Measurements from ENCODE around the gene WDR20. TPM values are rescaled to one million over a fixed set of nuclear protein-coding genes. Genes with fewer than 3 reads are reported as not detected.
A peak's percentile ranks its signal among the peaks of the same experiment; 100 is the strongest.

The WDR20 gene
- total and polyA plus RNA-seq, 2 of the 8 experiments (the other 6 are each of a cell fraction or from before 2014, with no cell fraction given) = 11.2 to 26.7 TPM

DNA sequence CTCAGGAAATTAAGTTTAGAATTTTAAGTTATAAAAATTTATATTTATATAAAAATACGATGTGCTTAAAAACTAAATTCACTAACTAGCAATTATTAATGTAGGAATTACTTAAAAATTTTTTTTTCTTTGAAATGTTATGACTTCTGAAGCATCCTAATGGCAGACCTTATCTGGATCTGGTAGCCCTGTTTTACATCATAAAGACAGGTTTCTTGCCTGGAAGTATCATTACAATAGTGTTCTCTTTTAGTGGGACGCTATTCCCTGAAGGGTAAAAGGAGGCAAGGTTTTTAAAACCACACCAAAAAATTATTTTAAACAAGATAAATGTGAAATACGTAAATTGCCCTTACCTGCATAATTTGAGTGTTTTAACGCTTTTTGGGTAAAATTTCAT, 2.1 kb downstream of the WDR20 start:
- Histone ChIP-seq H3K4me1 (replicated peaks in 1 of 4; ENCODE audit: control insufficient read depth in 3 of 4, insufficient read depth in 4 of 4, low read length in 3 of 4) (peaks cover 0 to 12% (median 2%) of the 10 kb centered on the region in 4 experiments; a peak in 4 of 7 replicates), H2BK5ac (ENCODE audit: low read depth, low read length) (no peak overlapping the region), H2AFZ (ENCODE audit: low read length) (no peak overlapping the region), H3K14ac (ENCODE audit: insufficient read length) (no peak overlapping the region), H3K56ac (replicated peaks; ENCODE audit: insufficient read length, low read depth, low read length) (no peak overlapping the region), H3K23me2 (ENCODE audit: low read depth, low read length) (no peaks in the 10 kb centered on the region; the same call in 1 of the 2 replicates), H4K91ac (replicated peaks; ENCODE audit: insufficient read length, low read length) (no peak overlapping the region), H4K8ac (ENCODE audit: extremely low read depth, insufficient read depth, low read length) (no peak overlapping the region), H3K79me1 (ENCODE audit: low read depth, low read length) (peaks cover 12% of the 10 kb centered on the region), H3K36me3 (ENCODE audit: control insufficient read depth in 2 of 4, insufficient read depth in 4 of 4, low read length in 3 of 4) (peaks cover 0 to 3% (median 0%) of the 10 kb centered on the region in 4 experiments; a peak in 1 of 8 replicates), H3K9ac (replicated peaks in 1 of 4; ENCODE audit: extremely low read depth in 1 of 4, low read depth in 3 of 4, low read length in 3 of 4) (no peak overlapping the region), H3K4ac (replicated peaks; ENCODE audit: insufficient read length, low read depth, low read length) (no peak overlapping the region), H2BK15ac (ENCODE audit: low read length) (no peak overlapping the region), H3K79me2 (ENCODE audit: control insufficient read depth in 1 of 2, insufficient read depth in 2 of 2, low read length in 2 of 2) (peaks cover 9 to 76% of the 10 kb centered on the region in 2 experiments), H3K23ac (ENCODE audit: insufficient read length) (no peak overlapping the region), H3K4me2 (ENCODE audit: insufficient read depth in 1 of 2, low read depth in 2 of 2, low read length in 2 of 2) (peak overlapping the region; percentile 91 to 99; a peak in 3 of 4 replicates), H3K27ac (ENCODE audit: low read depth, low read length) (no peak overlapping the region), H2BK120ac (replicated peaks; ENCODE audit: low read depth, low read length) (no peak overlapping the region), H2BK12ac (ENCODE audit: low read depth, low read length) (no peak overlapping the region), H4K5ac (ENCODE audit: insufficient read length, low read depth, low read length) (no peak overlapping the region), H3K9me3 (ENCODE audit: insufficient read depth in 2 of 2, low read depth in 1 of 2, low read length in 1 of 2) (no peaks in the 10 kb centered on the region), H2AK5ac (ENCODE audit: low read depth, low read length) (no peak overlapping the region), H3K4me3 (ENCODE audit: extremely low read depth in 1 of 4, insufficient read depth in 2 of 4, low read depth in 3 of 4, low read length in 4 of 4) (peak overlapping the region in 2 of 4 experiments; percentile 6 to 39; a peak in 2 of 8 replicates), H3K18ac (ENCODE audit: extremely low read depth, low read length) (no peak overlapping the region), H2BK20ac (ENCODE audit: low read length) (no peak overlapping the region), H3K27me3 (replicated peaks in 1 of 4; ENCODE audit: control insufficient read depth in 3 of 4, extremely low read depth in 1 of 4, insufficient read depth in 3 of 4, low read length in 3 of 4) (no peaks in the 10 kb centered on the region), H4K20me1 (replicated peaks in 1 of 2; ENCODE audit: control insufficient read depth in 1 of 2, insufficient read depth in 2 of 2, low read length in 2 of 2) (peaks cover 0 to 6% of the 10 kb centered on the region in 2 experiments)
- DNase-seq (ENCODE audit: low read depth in 1 of 2, low spot score in 2 of 2) (no peak), FAIRE-seq (no peak)
- POLR2A ChIA-PET (ENCODE audit: partially characterized antibody) = interaction anchor here (0.8 kb wide), 1 partner anchor 784 kb away, joined by 3 read pairs; no protein-coding TSS in a partner anchor
- CTCF ChIA-PET (ENCODE audit: partially characterized antibody) = interaction anchor here (1.2 kb wide), 1 partner anchor 172 kb away, joined by 3 read pairs; no protein-coding TSS in a partner anchor
- WGBS, 2 experiments (ENCODE audit: extremely low coverage in 1 of 2, insufficient coverage in 1 of 2, insufficient read length in 1 of 2, insufficient replicate concordance in 2 of 2, low coverage in 1 of 2, low lambda C conversion rate in 2 of 2, missing lambda C conversion rate in 1 of 2) = 26% methylated on average over 4 of the region's 4 CpGs; no CpG with 5 or more reads in 1 of the 2 experiments
- TF ChIP-seq KDM1A (IDR thresholded peaks at IDR 0.05; ENCODE audit: borderline replicate concordance, low read length) = no peak
- no peak for TF ChIP-seq EP300 (IDR thresholded peaks at IDR 0.05; ENCODE audit: borderline replicate concordance in 1 of 2, low read depth in 2 of 2, low read length in 2 of 2)
- no peak for TF ChIP-seq SUZ12 (IDR thresholded peaks at IDR 0.05; ENCODE audit: low read length)
- TF ChIP-seq HDAC6 (IDR thresholded peaks at IDR 0.05; ENCODE audit: low read depth, low read length) = no peak
- TF ChIP-seq FOSL1 (IDR thresholded peaks at IDR 0.05; ENCODE audit: insufficient read depth, low read depth, low read length) = no peak
- no peak for TF ChIP-seq PHF8 (conservative IDR thresholded peaks at IDR 0.05; ENCODE audit: low read depth, low read length)
- TF ChIP-seq SP2 (IDR thresholded peaks at IDR 0.05; ENCODE audit: low read length) = no peak
- TF ChIP-seq, protein P1, sequence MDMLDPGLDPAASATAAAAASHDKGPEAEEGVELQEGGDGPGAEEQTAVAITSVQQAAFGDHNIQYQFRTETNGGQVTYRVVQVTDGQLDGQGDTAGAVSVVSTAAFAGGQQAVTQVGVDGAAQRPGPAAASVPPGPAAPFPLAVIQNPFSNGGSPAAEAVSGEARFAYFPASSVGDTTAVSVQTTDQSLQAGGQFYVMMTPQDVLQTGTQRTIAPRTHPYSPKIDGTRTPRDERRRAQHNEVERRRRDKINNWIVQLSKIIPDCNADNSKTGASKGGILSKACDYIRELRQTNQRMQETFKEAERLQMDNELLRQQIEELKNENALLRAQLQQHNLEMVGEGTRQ (IDR thresholded peaks at IDR 0.05; ENCODE audit: low read length) = no peak
- no peak for TF ChIP-seq SP4 (IDR thresholded peaks at IDR 0.05; ENCODE audit: low read length)
- TF ChIP-seq BRCA1 (IDR thresholded peaks at IDR 0.05; ENCODE audit: low read depth, low read length) = no peak
- TF ChIP-seq KDM5A (IDR thresholded peaks at IDR 0.05; ENCODE audit: low read length) = no peak
- no peak for TF ChIP-seq CBX5 (IDR thresholded peaks at IDR 0.05; ENCODE audit: low read depth, low read length)
